DND-41 (cell line): ENCODE measurements around the gene OTP.

Source experiments
- ATAC-seq: fragments of 200-7000 bp; cut with Tn5 transposase; 3 replicates; pipeline ENCODE4 v1.9.1; 2021; ENCODE audit warnings: low read depth; ENCODE audit not compliant: insufficient read depth
- DNase-seq: peaks from one replicate; pipeline ENCODE4 v3.0.0-alpha.2; 2020
- H2AFZ ChIP-seq: 2 replicates; pipeline ENCODE4 v1.6.0; 2012; ENCODE audit warnings: low read depth, low read length
- H3K27ac ChIP-seq: 2 replicates; pipeline ENCODE4 v1.5.1; 2012; ENCODE audit warnings: low read length, inconsistent platforms
- H3K27me3 ChIP-seq: fragments of 200-600 bp; sonication (generic); 2 replicates; pipeline ENCODE4 v1.6.0; 2012; ENCODE audit warnings: low read length, mild to moderate bottlenecking, inconsistent platforms; ENCODE audit not compliant: insufficient read depth, poor library complexity
- H3K36me3 ChIP-seq: 2 replicates; pipeline ENCODE4 v1.5.1; 2012; ENCODE audit warnings: low read length, inconsistent platforms; ENCODE audit not compliant: insufficient read depth
- H3K4me1 ChIP-seq: 2 replicates; pipeline ENCODE4 v1.5.1; 2012; ENCODE audit warnings: mild to moderate bottlenecking, low read length; ENCODE audit not compliant: insufficient read depth
- H3K4me2 ChIP-seq: 2 replicates; pipeline ENCODE4 v1.6.0; 2012; ENCODE audit warnings: mild to moderate bottlenecking, moderate library complexity, low read length, inconsistent platforms; ENCODE audit not compliant: insufficient read depth
- H3K4me3 ChIP-seq, 2 experiments: fragments of 200-600 bp in 1 of 2; shearing (Covaris generic) in 1 of 2; 2 replicates each; pipeline ENCODE4 v1.5.1; 2012 to 2016; ENCODE audit warnings: inconsistent platforms in 2 of 2, low read length in 2 of 2, mild to moderate bottlenecking in 2 of 2, low read depth in 1 of 2, moderate library complexity in 1 of 2
- H3K79me2 ChIP-seq: 2 replicates; pipeline ENCODE4 v1.6.0; 2012; ENCODE audit warnings: low read length, inconsistent platforms; ENCODE audit not compliant: insufficient read depth
- H3K9ac ChIP-seq: 2 replicates; pipeline ENCODE4 v1.6.0; 2012; ENCODE audit warnings: low read depth, mild to moderate bottlenecking, inconsistent platforms, low read length, moderate library complexity
- H3K9me3 ChIP-seq: 2 replicates; pipeline ENCODE4 v1.5.1; 2012; ENCODE audit warnings: low read length, moderate library complexity, mild to moderate bottlenecking, inconsistent platforms; ENCODE audit not compliant: insufficient read depth, severe bottlenecking
- H4K20me1 ChIP-seq: 2 replicates; pipeline ENCODE4 v1.6.0; 2012; ENCODE audit warnings: low read length; ENCODE audit not compliant: insufficient read depth
- CTCF ChIP-seq: IDR thresholded peaks from 2 replicates; pipeline ENCODE4 v1.5.1; 2012; ENCODE audit warnings: borderline replicate concordance, low read length, moderate library complexity, mild to moderate bottlenecking; ENCODE audit not compliant: poor library complexity, severe bottlenecking; ENCODE audit errors: extremely low read depth
- EZH2 ChIP-seq: IDR thresholded peaks from 3 replicates; pipeline ENCODE4 v1.6.1; 2012; ENCODE audit warnings: borderline replicate concordance, low read depth, mild to moderate bottlenecking, moderate library complexity, low read length, inconsistent platforms; ENCODE audit not compliant: severe bottlenecking

Gene OTP

GRCh38 chr5:77645995-77646639 is 7.6 kb upstream of the OTP start:
- Histone ChIP-seq H3K4me3 (no peak overlapping the region), H3K36me3 (no peaks in the 10 kb centered on the region), H4K20me1 (no peaks in the 10 kb centered on the region), H3K4me1 (no peaks in the 10 kb centered on the region), H2AFZ (no peak overlapping the region), H3K27me3 (no peaks in the 10 kb centered on the region), H3K79me2 (no peaks in the 10 kb centered on the region), H3K9me3 (no peaks in the 10 kb centered on the region), H3K27ac (no peak overlapping the region), H3K4me2 (no peak overlapping the region), H3K9ac (no peak overlapping the region)
- DNase-seq (no peak), ATAC-seq (no peak)
- no peak for TF ChIP-seq CTCF
- TF ChIP-seq EZH2 = no peak

DNA sequence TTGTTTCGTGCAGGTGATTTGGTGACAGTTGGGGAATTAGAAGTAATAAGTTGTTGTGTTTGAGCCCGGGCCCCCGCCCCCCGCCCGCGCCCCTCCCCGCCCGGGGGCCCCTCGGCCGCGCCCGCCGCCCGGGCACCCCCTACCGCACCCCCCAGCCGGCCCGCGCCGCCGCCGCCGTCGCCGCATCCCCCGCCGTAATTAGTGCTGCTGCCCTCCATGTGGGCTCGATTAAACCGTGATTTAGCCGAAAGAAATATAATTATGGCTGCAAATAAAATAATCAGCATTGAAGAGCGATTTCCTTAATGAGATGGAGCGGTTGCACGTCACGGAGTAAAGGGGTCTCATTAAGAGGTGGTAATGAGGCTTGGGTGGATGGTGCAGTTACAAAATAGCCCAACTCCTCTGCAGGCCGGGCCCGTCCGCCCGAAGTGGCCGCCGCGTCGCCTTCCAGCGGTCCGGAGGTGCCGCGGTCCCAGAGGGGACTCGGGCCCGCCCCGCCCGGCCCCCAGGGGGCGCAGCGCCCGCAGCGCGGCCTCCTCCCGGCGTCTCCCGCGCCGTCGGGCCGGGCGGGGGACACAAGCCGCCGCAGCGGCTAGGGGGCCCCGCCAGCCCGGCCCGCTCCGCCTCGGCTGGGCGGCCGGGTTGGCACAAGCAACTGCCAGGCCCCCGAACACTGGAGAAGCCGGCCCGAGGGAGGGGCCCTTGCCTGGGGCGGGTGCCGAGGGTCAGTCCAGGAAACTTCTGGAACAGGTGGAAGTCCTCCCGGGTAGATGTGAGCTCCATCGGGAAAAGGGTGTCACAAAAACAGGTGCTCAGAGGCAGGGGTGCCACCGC is 6.9 kb upstream of the OTP start:
- H3K9ac ChIP-seq = no peak overlapping the region
- ATAC-seq = no peak
- H3K4me1 ChIP-seq = no peaks in the 10 kb centered on the region
- H3K9me3 ChIP-seq = no peaks in the 10 kb centered on the region
- DNase-seq = no peak
- H3K27ac ChIP-seq = no peak overlapping the region
- H3K79me2 ChIP-seq = no peaks in the 10 kb centered on the region
- H3K4me3 ChIP-seq = no peak overlapping the region
- no peaks in the 10 kb centered on the region for H4K20me1 ChIP-seq
- TF ChIP-seq CTCF (no peak), EZH2 (no peak)
- no peaks in the 10 kb centered on the region for H3K36me3 ChIP-seq
- H3K27me3 ChIP-seq = no peaks in the 10 kb centered on the region
- H3K4me2 ChIP-seq = no peak overlapping the region
- H2AFZ ChIP-seq = no peak overlapping the region

DNA sequence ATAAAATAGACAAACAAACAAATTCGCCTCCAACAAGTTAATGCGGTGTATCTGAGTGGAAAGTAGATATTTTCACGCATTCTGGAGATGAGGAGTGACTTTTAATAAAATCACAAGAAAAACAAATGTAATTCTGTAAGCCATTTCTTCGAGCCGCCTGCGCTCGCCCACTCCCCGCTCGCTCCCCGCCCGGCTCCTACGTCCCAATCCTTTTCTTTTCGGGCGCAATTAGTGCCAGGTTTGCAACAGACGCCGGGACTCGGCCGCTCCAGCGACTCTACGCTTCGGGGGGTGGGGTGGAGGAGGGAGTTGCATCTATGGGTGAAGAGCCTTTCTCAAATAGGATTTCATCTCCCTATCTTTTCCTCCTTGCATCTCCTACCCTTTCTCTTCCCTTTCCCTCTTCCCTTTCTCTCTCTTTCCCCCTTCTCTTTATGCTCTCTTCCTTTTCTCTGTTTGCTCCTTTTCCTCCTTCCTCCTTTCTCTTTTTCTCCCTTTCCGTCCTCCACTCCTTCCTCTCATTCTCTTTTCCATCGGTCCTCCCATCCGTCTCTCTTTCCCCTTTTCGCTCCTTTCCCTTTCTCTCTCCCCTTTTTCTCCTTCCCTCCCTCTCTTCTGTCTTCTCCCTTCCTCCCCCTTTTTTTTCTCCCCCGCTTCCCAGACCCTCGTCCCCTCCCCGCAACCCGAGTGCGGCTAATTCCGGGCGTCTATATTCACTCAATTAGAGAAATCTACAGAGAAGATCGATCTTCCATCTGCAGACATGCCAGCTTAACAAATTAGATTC is 6.1 kb upstream of the OTP start:
- no peaks in the 10 kb centered on the region for H3K79me2 ChIP-seq
- no peaks in the 10 kb centered on the region for H3K27me3 ChIP-seq
- no peaks in the 10 kb centered on the region for H3K36me3 ChIP-seq
- H3K27ac ChIP-seq = no peak overlapping the region
- DNase-seq (no peak), ATAC-seq (no peak)
- no peak overlapping the region for H3K4me3 ChIP-seq
- H3K9ac ChIP-seq = no peak overlapping the region
- H2AFZ ChIP-seq = no peak overlapping the region
- H3K4me1 ChIP-seq = no peaks in the 10 kb centered on the region
- H4K20me1 ChIP-seq = no peaks in the 10 kb centered on the region
- H3K9me3 ChIP-seq = no peaks in the 10 kb centered on the region
- no peak overlapping the region for H3K4me2 ChIP-seq
- TF ChIP-seq CTCF (no peak), EZH2 (no peak)
